ENCODE results near the gene GPR158. TPM values are rescaled to one million over a fixed set of nuclear protein-coding genes. Genes with fewer than 3 reads are reported as not detected.

Gene GPR158
- total RNA-seq, 1 experiment from 2014 or later, result 2.9 TPM

GRCh38 chr10:25162391-25162790, 12.4 kb upstream of the GPR158 start:
- RAD21 ChIA-PET (ENCODE audit: low non-redundant PET in 1 of 2, low total read pairs in 2 of 2, uncharacterized antibody in 2 of 2, unreplicated experiment in 2 of 2), result no interaction called here
- no peak for ATAC-seq

More at GRCh38 chr10:25162391-25162790, 12.4 kb upstream of the GPR158 start:
- no peaks in the 10 kb centered on the region for H3K36me3 ChIP-seq (ENCODE audit: control insufficient read depth in 1 of 2, insufficient read depth in 2 of 2, low read length in 2 of 2)
- H3K79me2 ChIP-seq (ENCODE audit: insufficient read depth, low read length), result no peaks in the 10 kb centered on the region
- no peak overlapping the region for H3K27ac ChIP-seq (ENCODE audit: low read depth, low read length)
- H4K20me1 ChIP-seq (ENCODE audit: insufficient read depth), result no peaks in the 10 kb centered on the region
- BruUV-seq (replicated peaks), result no TSS peak
- ChIA-PET CTCF (no interaction called here), POLR2A (no interaction called here)
- H3K4me1 ChIP-seq (ENCODE audit: control insufficient read depth in 1 of 2, insufficient read depth in 2 of 2, low read length in 2 of 2), result no peaks in the 10 kb centered on the region
- no peak for DNase-seq (ENCODE audit: low read depth, low spot score)
- TF ChIP-seq CTCF (IDR thresholded peaks at IDR 0.05 in 2 of 3, conservative IDR thresholded peaks at IDR 0.05 in 1 of 3; ENCODE audit: borderline replicate concordance in 1 of 3, insufficient read depth in 1 of 3, low read depth in 2 of 3, low read length in 2 of 3) (no peak), EGR1 (IDR thresholded peaks at IDR 0.05; ENCODE audit: low read depth) (no peak), SP1 (IDR thresholded peaks at IDR 0.05; ENCODE audit: low read depth) (no peak), EZH2 (IDR thresholded peaks at IDR 0.05) (no peak), FOSL1 (IDR thresholded peaks at IDR 0.05; ENCODE audit: low read depth) (no peak), RAD21 (IDR thresholded peaks at IDR 0.05; ENCODE audit: low read depth) (no peak), ZFX (IDR thresholded peaks at IDR 0.05) (no peak), ZNF274 (IDR thresholded peaks at IDR 0.05; ENCODE audit: low read depth, low read length) (no peak), SIN3A (IDR thresholded peaks at IDR 0.05; ENCODE audit: low read depth) (no peak), SRF (IDR thresholded peaks at IDR 0.05; ENCODE audit: low read depth) (no peak), ZBTB33 (IDR thresholded peaks at IDR 0.05; ENCODE audit: extremely low read depth, insufficient replicate concordance, low read length) (no peak), YY1 (IDR thresholded peaks at IDR 0.05; ENCODE audit: extremely low read depth, insufficient replicate concordance, low read depth, low read length) (no peak), REST (IDR thresholded peaks at IDR 0.05; ENCODE audit: low read depth) (no peak), POLR2A (IDR thresholded peaks at IDR 0.05; ENCODE audit: borderline replicate concordance, extremely low read depth, insufficient read depth, insufficient read length) (no peak), MAX (IDR thresholded peaks at IDR 0.05) (no peak), JUND (IDR thresholded peaks at IDR 0.05) (no peak)
- no peak overlapping the region for H2AFZ ChIP-seq (ENCODE audit: low read depth, low read length, poor library complexity, severe bottlenecking)
- no peaks in the 10 kb centered on the region for H3K9me2 ChIP-seq (ENCODE audit: insufficient read depth)
- no peak overlapping the region for H3K9ac ChIP-seq (ENCODE audit: low read length)
- H3K4me2 ChIP-seq (ENCODE audit: low read length), result no peak overlapping the region
- H3K27me3 ChIP-seq (ENCODE audit: insufficient read depth, low read length), result 0 out of 2 replicates have a peak, but pooled peaks cover 8% of the 10 kb centered on the region
- intact Hi-C loops (cut with micrococcal nuclease), result no loop called here
- no peaks in the 10 kb centered on the region for H3K9me3 ChIP-seq (ENCODE audit: control insufficient read depth in 1 of 2, insufficient read depth in 1 of 2, low read depth in 1 of 2, low read length in 2 of 2)
- no peak overlapping the region for H3K4me3 ChIP-seq (replicated peaks in 1 of 2; ENCODE audit: low read depth in 1 of 2, low read length in 2 of 2)
